Neutrophil (primary cell): ENCODE measurements around the gene VSIG10.

Source experiments
- H3K27ac ChIP-seq: fragments of 200-600 bp; sonication (generic); 2 replicates; pipeline ENCODE4 v1.5.1; 2016; ENCODE audit warnings: mild to moderate bottlenecking, moderate library complexity
- H3K27me3 ChIP-seq: fragments of 200-600 bp; sonication (generic); 2 replicates; pipeline ENCODE4 v1.6.0; 2016; ENCODE audit warnings: mild to moderate bottlenecking
- H3K36me3 ChIP-seq: fragments of 200-600 bp; sonication (generic); 2 replicates; pipeline ENCODE4 v1.5.1; 2017
- H3K4me1 ChIP-seq, 2 experiments: fragments of 200-600 bp in 1 of 2; sonication (generic) in 1 of 2; 1 replicate in 1 of 2; 2 replicates in 1 of 2; pipeline versions ENCODE4 v1.5.1 to v1.6.1; 2013 to 2016; ENCODE audit warnings: low read depth in 1 of 2, low read length in 1 of 2, mild to moderate bottlenecking in 1 of 2, moderate library complexity in 1 of 2; ENCODE audit not compliant: control insufficient read depth in 1 of 2, insufficient read depth in 1 of 2
- H3K4me3 ChIP-seq, 2 experiments: fragments of 200-600 bp in 1 of 2; sonication (generic) in 1 of 2; 1 replicate in 1 of 2; 2 replicates in 1 of 2; pipeline ENCODE4 v1.5.1; 2013 to 2016; ENCODE audit warnings: low read depth in 1 of 2, low read length in 1 of 2, mild to moderate bottlenecking in 1 of 2, moderate library complexity in 1 of 2
- H3K9me3 ChIP-seq: fragments of 200-600 bp; sonication (generic); 2 replicates; pipeline ENCODE4 v1.5.1; 2016
- CTCF ChIP-seq: fragments of 200-600 bp; sonication (generic); IDR thresholded peaks from 2 replicates; pipeline ENCODE4 v1.5.1; 2016; ENCODE audit warnings: antibody characterized with exemption

Gene VSIG10

GRCh38 chr12:118044075-118044474, 59.7 kb downstream of the VSIG10 start:
- Histone ChIP-seq H3K36me3 (peaks cover 72% of the 10 kb centered on the region), H3K4me1 (no peaks in the 10 kb centered on the region)

GRCh38 chr12:118042091-118042490, 61.7 kb downstream of the VSIG10 start:
- no peak for TF ChIP-seq CTCF
- Histone ChIP-seq H3K4me3 (no peak overlapping the region), H3K4me1 (no peaks in the 10 kb centered on the region), H3K9me3 (no peaks in the 10 kb centered on the region), H3K27me3 (no peaks in the 10 kb centered on the region), H3K27ac (no peak overlapping the region), H3K36me3 (peaks cover 76% of the 10 kb centered on the region)

More at GRCh38 chr12:118044075-118044474, 59.7 kb downstream of the VSIG10 start:
- Histone ChIP-seq H3K9me3 (no peaks in the 10 kb centered on the region), H3K27ac (no peak overlapping the region), H3K4me3 (no peak overlapping the region), H3K27me3 (no peaks in the 10 kb centered on the region)
- TF ChIP-seq CTCF, result no peak

GRCh38 chr12:118038137-118038536, 65.7 kb downstream of the VSIG10 start:
- no peak overlapping the region for H3K4me3 ChIP-seq
- H3K4me1 ChIP-seq, result no peaks in the 10 kb centered on the region
- H3K27ac ChIP-seq, result no peak overlapping the region
- H3K9me3 ChIP-seq, result no peaks in the 10 kb centered on the region
- TF ChIP-seq CTCF, result no peak
- no peaks in the 10 kb centered on the region for H3K27me3 ChIP-seq
- peaks cover 94% of the 10 kb centered on the region for H3K36me3 ChIP-seq

GRCh38 chr12:118036672-118037411, 67.0 kb downstream of the VSIG10 start:
- Histone ChIP-seq H3K27me3 (no peaks in the 10 kb centered on the region), H3K4me3 (no peak overlapping the region), H3K27ac (no peak overlapping the region), H3K36me3 (peaks cover 94% of the 10 kb centered on the region), H3K9me3 (no peaks in the 10 kb centered on the region), H3K4me1 (no peaks in the 10 kb centered on the region)
- TF ChIP-seq CTCF, result no peak

GRCh38 chr12:118035190-118036041, 68.4 kb downstream of the VSIG10 start:
- Histone ChIP-seq H3K4me3 (no peak overlapping the region), H3K27me3 (no peaks in the 10 kb centered on the region), H3K4me1 (no peaks in the 10 kb centered on the region), H3K36me3 (peaks cover 94% of the 10 kb centered on the region), H3K9me3 (no peaks in the 10 kb centered on the region), H3K27ac (no peak overlapping the region)
- no peak for TF ChIP-seq CTCF
